HL-60 (cell line): ENCODE measurements around the gene CLOCK.

Experiments
- DNase-seq, 2 experiments: peaks; one replicate each; pipeline ENCODE4 v3.0.0-alpha.2; 2010 to 2020; ENCODE audit warnings: low read depth in 1 of 2, low spot score in 1 of 2
- H3K27ac ChIP-seq: fragments of 250-450 bp; sonication (Bioruptor Pico); replicated peaks from 2 replicates; pipeline ENCODE4 v1.5.1; 2020; ENCODE audit warnings: mild to moderate bottlenecking, moderate library complexity
- H3K27me3 ChIP-seq: fragments of 250-450 bp; sonication (Bioruptor Pico); 2 replicates; pipeline ENCODE4 v1.5.1; 2021; ENCODE audit warnings: mild to moderate bottlenecking, moderate library complexity; ENCODE audit not compliant: insufficient read depth, poor library complexity, severe bottlenecking
- H3K4me3 ChIP-seq: replicated peaks from 2 replicates; pipeline ENCODE4 v1.5.1; 2011; ENCODE audit warnings: mild to moderate bottlenecking, control low read depth, low read length; ENCODE audit not compliant: insufficient read depth
- CTCF ChIP-seq: IDR thresholded peaks from one replicate; pipeline ENCODE4 v1.5.1; 2011; ENCODE audit warnings: low read length, control low read depth, inconsistent platforms; ENCODE audit not compliant: insufficient read depth
- GABPA ChIP-seq: IDR thresholded peaks from 2 replicates; pipeline ENCODE4 v1.6.1; 2012; ENCODE audit warnings: low read depth
- POLR2AphosphoS5 ChIP-seq: IDR thresholded peaks from 2 replicates; pipeline ENCODE4 v1.6.1; 2012; ENCODE audit warnings: low read depth
- REST ChIP-seq: IDR thresholded peaks from 2 replicates; pipeline ENCODE4 v1.6.1; 2012; ENCODE audit warnings: low read depth; ENCODE audit not compliant: insufficient replicate concordance
- SPI1 ChIP-seq: IDR thresholded peaks from 2 replicates; pipeline ENCODE4 v1.6.1; 2012; ENCODE audit warnings: low read depth, mild to moderate bottlenecking, borderline replicate concordance

The CLOCK gene

DNA sequence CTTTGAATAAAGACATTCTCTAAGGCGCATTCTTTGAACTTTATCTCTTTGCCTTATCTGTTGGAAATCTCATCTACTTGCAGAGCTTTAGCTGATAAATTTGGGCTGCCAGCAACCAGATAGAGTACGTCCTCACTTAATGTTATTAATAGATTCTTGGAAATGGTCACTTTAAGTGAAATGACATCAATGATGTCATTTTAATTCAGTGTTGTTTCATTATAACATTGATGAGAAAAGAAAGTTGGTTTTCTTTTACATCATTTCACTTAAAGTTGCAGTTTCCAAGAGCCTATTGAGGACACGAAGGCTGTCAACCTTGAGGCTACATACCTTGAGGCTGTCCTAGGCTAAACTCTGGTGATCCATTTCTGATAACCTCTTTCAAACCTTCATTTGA, 141.6 kb downstream of the CLOCK start:
- TF ChIP-seq CTCF = no peak
- no peak for TF ChIP-seq REST
- TF ChIP-seq POLR2AphosphoS5 = no peak
- no peak for TF ChIP-seq SPI1
- TF ChIP-seq GABPA = no peak
- H3K4me3 ChIP-seq = no peak overlapping the region
- DNase-seq = no peak
- no peak overlapping the region for H3K27ac ChIP-seq
- H3K27me3 ChIP-seq = no peaks in the 10 kb centered on the region

GRCh38 chr4:55399581-55399980, 147.1 kb downstream of the CLOCK start:
- no peak overlapping the region for H3K27ac ChIP-seq
- TF ChIP-seq CTCF (no peak), GABPA (no peak), REST (no peak), SPI1 (no peak), POLR2AphosphoS5 (no peak)
- DNase-seq = no peak
- no peaks in the 10 kb centered on the region for H3K27me3 ChIP-seq
- H3K4me3 ChIP-seq = no peak overlapping the region

- no peak for DNase-seq
- TF ChIP-seq REST = no peak
- no peak for TF ChIP-seq SPI1
- no peak for TF ChIP-seq POLR2AphosphoS5
- no peak for TF ChIP-seq GABPA
- Histone ChIP-seq H3K27ac (no peak overlapping the region), H3K4me3 (peak overlapping the region; percentile 87), H3K27me3 (no peaks in the 10 kb centered on the region)
Observed at GRCh38 chr4:55398966-55399365, 147.7 kb downstream of the CLOCK start.

DNA sequence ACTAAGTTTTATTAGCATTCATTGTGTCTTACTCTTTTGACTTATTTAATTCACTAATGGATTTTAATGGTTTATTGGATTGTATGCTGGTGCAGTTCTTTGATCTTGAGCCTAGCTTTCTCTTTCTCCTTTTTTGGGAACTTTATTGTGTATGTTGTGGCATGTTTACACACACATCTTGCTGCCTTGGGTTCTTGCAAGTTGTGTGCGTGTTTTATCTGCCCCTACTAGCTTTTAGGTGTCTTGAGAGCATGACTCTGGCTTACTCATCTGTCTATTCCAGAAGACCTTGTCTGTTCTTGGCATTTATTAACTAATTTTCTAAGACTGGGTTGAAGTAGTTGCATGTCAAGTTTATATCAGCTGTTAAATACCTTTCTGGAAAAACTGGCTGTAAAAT, 148.2 kb downstream of the CLOCK start:
- no peak for DNase-seq

More for the DNA sequence above, 148.2 kb downstream of the CLOCK start:
- no peak for TF ChIP-seq CTCF
- no peak for TF ChIP-seq SPI1
- no peak for TF ChIP-seq REST
- no peak for TF ChIP-seq GABPA
- no peak for TF ChIP-seq POLR2AphosphoS5
- Histone ChIP-seq H3K4me3 (peak overlapping the region; percentile 87), H3K27me3 (no peaks in the 10 kb centered on the region), H3K27ac (no peak overlapping the region; the same call in 1 of the 2 replicates)
